Stimulated activated CD4-positive, alpha-beta T cell treated with anti-CD3 and anti-CD28 coated beads, Interleukin-1b, Interleukin-23, amount 100 ng/mL, for 24 hours (primary cell): Measurements from ENCODE around the gene P2RX2.

Experiments used
- DNase-seq, 4 experiments: peaks; one replicate each; pipeline ENCODE4 v3.0.0-alpha.2; 2020; ENCODE audit warnings: low read depth in 4 of 4, low spot score in 1 of 4

The P2RX2 gene

DNA sequence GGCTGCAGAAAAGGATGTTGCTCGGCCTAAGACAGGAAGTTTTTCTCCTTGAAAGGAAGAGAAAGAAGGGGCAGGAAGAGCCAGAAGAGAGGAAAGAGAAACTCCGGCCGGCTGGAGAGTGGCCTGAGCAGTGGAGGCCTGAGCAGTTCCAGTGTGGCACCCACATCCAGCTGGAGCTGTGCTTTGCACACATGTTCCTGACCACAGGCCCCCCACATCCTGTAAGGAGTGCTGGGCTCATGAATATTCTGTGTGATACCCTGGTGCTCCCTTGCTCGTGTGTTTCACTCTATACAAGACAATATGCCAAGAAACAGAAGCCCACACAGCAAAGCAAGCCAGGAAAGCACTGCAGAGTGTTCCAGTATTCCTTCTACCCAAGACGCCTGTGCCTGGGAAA lies 41.5 kb downstream of the P2RX2 start:
- DNase-seq: no peak

GRCh38 chr12:132660996-132661395 lies 42.4 kb downstream of the P2RX2 start:
- no peak for DNase-seq

DNA sequence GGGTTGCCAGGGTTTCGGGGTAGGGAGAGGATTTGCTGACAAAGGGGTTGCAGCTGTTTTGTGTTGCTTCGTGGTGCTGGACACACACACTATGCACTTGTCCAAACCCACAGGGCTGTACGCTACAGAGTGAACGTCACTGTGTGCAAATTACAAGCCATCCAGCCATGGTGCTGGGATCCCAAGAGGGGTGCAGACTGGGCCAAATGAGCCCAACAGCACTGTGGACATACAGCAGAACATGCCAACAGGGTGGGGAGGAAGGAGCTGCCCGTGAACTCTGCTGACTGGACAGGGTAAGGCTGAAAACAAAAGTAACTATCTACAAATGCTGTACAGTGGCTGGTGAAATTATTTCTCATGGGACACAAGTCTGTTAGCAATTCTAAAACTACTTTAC lies 43.4 kb downstream of the P2RX2 start:
- DNase-seq: no peak

DNA sequence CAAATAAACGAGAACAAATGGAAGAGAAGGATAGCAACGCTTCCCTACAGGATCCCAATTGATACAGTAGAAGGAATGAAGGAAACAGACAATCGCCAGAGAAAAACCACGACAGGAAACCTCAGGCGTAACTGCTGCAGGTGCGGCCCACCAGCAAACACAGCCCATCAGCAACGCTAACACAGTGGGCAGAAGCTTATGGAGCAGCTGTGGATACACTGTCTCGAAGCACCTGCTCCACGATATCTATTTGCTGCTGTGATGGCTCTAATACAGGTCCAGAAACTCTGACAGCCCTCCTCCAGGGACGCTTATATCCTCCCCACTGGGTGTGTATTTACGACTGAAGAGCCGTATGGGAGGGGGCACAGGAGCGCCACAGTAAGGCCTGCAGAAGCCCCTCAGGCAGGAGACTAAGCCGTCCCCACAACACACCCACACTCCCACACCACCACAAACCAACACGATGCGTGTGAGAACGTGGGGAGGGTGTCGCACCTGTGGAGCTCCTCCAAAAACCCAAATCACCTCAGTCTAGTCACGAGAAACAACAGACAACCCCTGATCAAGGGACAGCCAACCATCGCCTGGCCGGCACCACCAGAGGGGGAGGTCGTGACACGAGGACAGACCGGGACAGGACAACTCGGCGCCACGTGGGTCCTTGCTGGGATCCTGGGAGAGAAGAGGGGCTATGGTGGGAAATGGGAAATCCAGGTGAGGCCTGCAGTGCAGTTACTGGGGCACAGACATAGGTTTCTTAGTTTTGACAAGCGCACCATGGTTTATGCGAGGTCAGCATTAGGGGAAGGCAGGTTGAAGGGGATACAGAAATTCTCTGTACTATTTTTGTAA lies 44.6 kb downstream of the P2RX2 start:
- no peak for DNase-seq

GRCh38 chr12:132664206-132665148 lies 45.9 kb downstream of the P2RX2 start:
- DNase-seq: no peak

DNA sequence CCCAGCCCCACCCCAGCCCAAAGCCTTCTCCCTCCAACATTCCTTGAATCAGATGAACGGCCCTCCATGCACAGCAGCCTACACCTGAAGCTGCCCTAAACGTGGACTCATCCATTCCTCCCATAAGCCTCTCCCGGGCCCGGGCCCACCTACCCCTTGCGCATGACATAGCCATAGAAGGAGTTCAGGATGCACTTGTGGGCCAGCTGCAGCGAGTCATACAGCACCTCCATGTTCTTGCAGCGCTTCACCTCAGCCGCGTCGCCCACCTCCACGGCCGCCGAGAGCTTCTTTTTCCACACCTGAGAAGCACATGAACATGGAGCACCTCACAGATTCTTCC lies 46.5 kb downstream of the P2RX2 start:
- DNase-seq: no peak

- DNase-seq: no peak
Measured at GRCh38 chr12:132665794-132666193, 47.2 kb downstream of the P2RX2 start.

- no peak for DNase-seq
Measured at GRCh38 chr12:132668191-132669088, 49.9 kb downstream of the P2RX2 start.

- DNase-seq: no peak
Measured at GRCh38 chr12:132669166-132669879, 50.7 kb downstream of the P2RX2 start.
